B cell (primary cell): ENCODE data around the gene ITGA5. TPM values are rescaled to one million over a fixed set of nuclear protein-coding genes. Genes with fewer than 3 reads are reported as not detected.

Source experiments
- ATAC-seq: fragments of 200-7000 bp; cut with Tn5 transposase; one replicate; pipeline ENCODE4 v1.10.0; 2021; ENCODE audit warnings: low read depth, mild to moderate bottlenecking, moderate number of reproducible peaks, moderate library complexity
- CTCF ChIA-PET: fragments of 350-600 bp; sonication (Branson Sonifier 250); formaldehyde crosslinking; loops from one replicate; lab custom pipeline; 2021; ENCODE audit warnings: antibody characterized with exemption, inconsistent platforms; lab: Charles Lee
- POLR2A ChIA-PET: fragments of 350-600 bp; sonication (Branson Sonifier 250); formaldehyde crosslinking; loops from one replicate; lab custom pipeline; 2021; ENCODE audit warnings: antibody characterized with exemption; lab: Charles Lee
- DNase-seq: peaks from one replicate; pipeline ENCODE4 v3.0.0; 2013
- H2AFZ ChIP-seq: 2 replicates; pipeline ENCODE4 v1.6.1; 2012; ENCODE audit warnings: mild to moderate bottlenecking, low read depth, low read length; ENCODE audit not compliant: insufficient read depth, poor library complexity, severe bottlenecking
- H3K27ac ChIP-seq, 2 donors: 1 replicate in 1 of 2; 2 replicates in 1 of 2; pipeline ENCODE4 v1.5.1; 2012 to 2013; ENCODE audit warnings: low read length in 2 of 2, mild to moderate bottlenecking in 2 of 2, moderate library complexity in 1 of 2
- H3K27me3 ChIP-seq, 4 experiments: fragments of 200-600 bp in 1 of 4; sonication (generic) in 1 of 4; replicated peaks in 1 of 4; 1 replicate in 2 of 4; 2 replicates in 2 of 4; pipeline versions ENCODE4 v1.6.1 to v1.7.0; 2013 to 2016; ENCODE audit warnings: low read length in 3 of 4, mild to moderate bottlenecking in 2 of 4, mixed read lengths in 1 of 4, moderate library complexity in 1 of 4; ENCODE audit not compliant: insufficient read depth in 4 of 4, control insufficient read depth in 3 of 4; ENCODE audit errors: control extremely low read depth in 1 of 4
- H3K36me3 ChIP-seq, 2 experiments: replicated peaks in 1 of 2; 1 replicate in 1 of 2; 2 replicates in 1 of 2; pipeline versions ENCODE4 v1.6.1 to v1.7.1; 2013; ENCODE audit warnings: low read length in 1 of 2; ENCODE audit not compliant: insufficient read depth in 2 of 2, control insufficient read depth in 1 of 2; ENCODE audit errors: control extremely low read depth in 1 of 2, extremely low read depth in 1 of 2
- H3K4me1 ChIP-seq, 2 donors: fragments of 200-600 bp in 1 of 2; sonication (generic) in 1 of 2; 1 replicate in 1 of 2; 2 replicates in 1 of 2; pipeline versions ENCODE4 v1.5.1 to v1.6.1; 2013 to 2017; ENCODE audit warnings: low read length in 2 of 2; ENCODE audit not compliant: control insufficient read depth in 2 of 2, insufficient read depth in 2 of 2
- H3K4me2 ChIP-seq: replicated peaks from 2 replicates; pipeline ENCODE3; 2012; ENCODE audit warnings: mild to moderate bottlenecking, low read depth, low read length; ENCODE audit not compliant: poor library complexity, severe bottlenecking
- H3K4me3 ChIP-seq, 5 experiments: fragments of 200-600 bp in 1 of 5; sonication (generic) in 1 of 5; 1 replicate in 3 of 5; 2 replicates in 2 of 5; pipeline versions ENCODE4 v1.5.1 to v1.7.0; 2011 to 2016; ENCODE audit warnings: low read length in 4 of 5, mild to moderate bottlenecking in 4 of 5, low read depth in 2 of 5, control low read depth in 1 of 5, moderate library complexity in 1 of 5; ENCODE audit not compliant: insufficient read depth in 1 of 5; ENCODE audit errors: control extremely low read depth in 1 of 5, extremely low read depth in 1 of 5
- H3K79me2 ChIP-seq: fragments of 200-600 bp; sonication (generic); one replicate; pipeline ENCODE4 v1.6.0; 2016; ENCODE audit warnings: low read length; ENCODE audit not compliant: control insufficient read depth, insufficient read depth
- H3K9ac ChIP-seq: fragments of 200-600 bp; sonication (generic); 2 replicates; pipeline ENCODE4 v1.6.1; 2017; ENCODE audit warnings: mild to moderate bottlenecking, low read length, moderate library complexity
- H3K9me3 ChIP-seq, 3 donors: one replicate each; pipeline versions ENCODE4 v1.6.1 to v1.7.1; 2013; ENCODE audit warnings: low read length in 2 of 3; ENCODE audit not compliant: control insufficient read depth in 2 of 3, insufficient read depth in 1 of 3; ENCODE audit errors: control extremely low read depth in 1 of 3
- H4K20me1 ChIP-seq: 2 replicates; pipeline ENCODE4 v1.6.0; 2012; ENCODE audit warnings: mild to moderate bottlenecking, low read length; ENCODE audit not compliant: insufficient read depth, control insufficient read depth, poor library complexity, severe bottlenecking
- H3K27ac Mint-ChIP-seq: one replicate; pipeline ENCODE4 v1.8.0; 2021; ENCODE audit warnings: mixed read lengths
- H3K27me3 Mint-ChIP-seq: one replicate; pipeline ENCODE4 v1.8.0; 2021; ENCODE audit warnings: mixed read lengths
- H3K4me1 Mint-ChIP-seq: one replicate; pipeline ENCODE4 v1.8.0; 2021; ENCODE audit warnings: mixed read lengths
- H3K4me3 Mint-ChIP-seq: one replicate; pipeline ENCODE4 v1.8.0; 2021; ENCODE audit warnings: mixed read lengths
- H3K9me3 Mint-ChIP-seq: one replicate; pipeline ENCODE4 v1.8.0; 2022; ENCODE audit warnings: mixed read lengths; ENCODE audit not compliant: insufficient read depth
- CTCF ChIP-seq: fragments of 200-600 bp; IDR thresholded peaks from one replicate; pipeline ENCODE4 v1.8.0; 2022; ENCODE audit warnings: antibody characterized with exemption, mild to moderate bottlenecking
- EZH2 ChIP-seq: IDR thresholded peaks from 2 replicates; pipeline ENCODE4 v1.6.1; 2012; ENCODE audit warnings: borderline replicate concordance, low read depth, mild to moderate bottlenecking, moderate library complexity, low read length; ENCODE audit not compliant: insufficient read depth, poor library complexity, severe bottlenecking
- WGBS: methylation state at CpG from one replicate; pipeline ENCODE4 v1.1.5; 2013; ENCODE audit warnings: missing lambda C conversion rate; ENCODE audit not compliant: insufficient coverage; 5-methylcytosine and 5-hydroxymethylcytosine counted together
- intact Hi-C: fragments of 100-400 bp; cut with micrococcal nuclease; formaldehyde crosslinking; loops from one replicate; pipeline ENCODE4 v1.10.0; 2022
- polyA plus RNA-seq: library from polyadenylated mRNA; depleted of rRNA; stranded (reverse); fragments of >200 nt; gene quantifications from 2 replicates; pipeline ENCODE4 v1.2.3, GENCODE V29; 2012
- total RNA-seq, 2 donors: library from RNA; stranded (reverse); fragments of 120-200 nt in 1 of 2; gene quantifications; 1 replicate in 1 of 2; 2 replicates in 1 of 2; pipeline versions ENCODE4 v1.2.3 to v1.2.4, GENCODE V29; 2013 to 2022

ITGA5 gene
- total and polyA plus RNA-seq, 2 donors (not counting 1 experiment from before 2014, with no cell fraction given): 3.6 to 6.1 TPM

- Histone ChIP-seq H3K36me3 (peaks cover 0 to 56% of the 10 kb centered on the region in 2 experiments), H3K9me3 (no peaks in the 10 kb centered on the region), H3K4me1 (peaks cover 10 to 12% of the 10 kb centered on the region in 2 donors), H3K4me2 (no peak overlapping the region), H4K20me1 (peaks cover 3% of the 10 kb centered on the region), H3K4me3 (no peak overlapping the region), H3K79me2 (no peaks in the 10 kb centered on the region), H3K27me3 (no peaks in the 10 kb centered on the region), H2AFZ (no peak overlapping the region), H3K9ac (no peak overlapping the region), H3K27ac (no peak overlapping the region)
- ATAC-seq (no peak), DNase-seq (no peak)
- H3K27me3 Mint-ChIP-seq: no peaks in the 10 kb centered on the region
- ChIA-PET CTCF (no interaction called here), POLR2A (no interaction called here)
- TF ChIP-seq EZH2 (no peak), CTCF (no peak)
- WGBS: 100% methylated on average over 2 of the region's 4 CpGs
- H3K27ac Mint-ChIP-seq: no peak overlapping the region
- no peak overlapping the region for H3K4me3 Mint-ChIP-seq
- peaks cover 14% of the 10 kb centered on the region for H3K4me1 Mint-ChIP-seq
- intact Hi-C loops: no loop called here
- H3K9me3 Mint-ChIP-seq: no peaks in the 10 kb centered on the region
These were observed 70.0 kb downstream of the ITGA5 start for GRCh38 chr12:54349036-54349435.

Other genes starting within 250 kb of the ITGA5 start
- 37.5 and 42.3 TPM in 2 replicates for gene SMUG1, start 230.3 kb downstream of the ITGA5 start, total RNA-seq
- 25.0 and 31.9 TPM in 2 replicates for gene SMUG1, start 230.3 kb downstream of the ITGA5 start, polyA plus RNA-seq
- gene CBX5, start 139.1 kb downstream of the ITGA5 start, total RNA-seq: 64.8 and 66.2 TPM in 2 replicates
- 10.5 and 13.6 TPM in 2 replicates for gene CBX5, start 139.1 kb downstream of the ITGA5 start, polyA plus RNA-seq
- gene HNRNPA1, start 138.5 kb downstream of the ITGA5 start, total RNA-seq: 1,040 and 1,043 TPM in 2 replicates
- 631 and 1,398 TPM in 2 replicates for gene HNRNPA1, start 138.5 kb downstream of the ITGA5 start, polyA plus RNA-seq
- not detected in 2 replicates for gene NFE2, start 118.3 kb downstream of the ITGA5 start, total RNA-seq
- 0.60 and 0.76 TPM in 2 replicates for gene NFE2, start 118.3 kb downstream of the ITGA5 start, polyA plus RNA-seq
- 72.1 and 78.2 TPM in 2 replicates for gene COPZ1, start 94.1 kb downstream of the ITGA5 start, total RNA-seq
- gene COPZ1, start 94.1 kb downstream of the ITGA5 start, polyA plus RNA-seq: 43.1 and 54.9 TPM in 2 replicates
- gene GPR84, start 54.8 kb downstream of the ITGA5 start, total RNA-seq: not detected in 2 replicates
- gene GPR84, start 54.8 kb downstream of the ITGA5 start, polyA plus RNA-seq: 0.16 and 0.46 TPM in 2 replicates
- gene ZNF385A, start 34.5 kb downstream of the ITGA5 start, total RNA-seq: 5.1 and 5.3 TPM in 2 replicates
- 4.9 and 6.6 TPM in 2 replicates for gene ZNF385A, start 34.5 kb downstream of the ITGA5 start, polyA plus RNA-seq
- 2.6 and 3.9 TPM in 2 replicates for gene GTSF1, start 54.3 kb upstream of the ITGA5 start, total RNA-seq
- 4.1 and 6.4 TPM in 2 replicates for gene GTSF1, start 54.3 kb upstream of the ITGA5 start, polyA plus RNA-seq
- 198 and 206 TPM in 2 replicates for gene NCKAP1L, start 78.5 kb upstream of the ITGA5 start, total RNA-seq
- gene NCKAP1L, start 78.5 kb upstream of the ITGA5 start, polyA plus RNA-seq: 76.0 and 85.9 TPM in 2 replicates
- gene PDE1B, start 130.3 kb upstream of the ITGA5 start, total RNA-seq: 5.9 and 6.4 TPM in 2 replicates
- 6.2 and 10.1 TPM in 2 replicates for gene PDE1B, start 130.3 kb upstream of the ITGA5 start, polyA plus RNA-seq
- gene PPP1R1A, start 169.4 kb upstream of the ITGA5 start, total RNA-seq: not detected in 2 replicates
- gene PPP1R1A, start 169.4 kb upstream of the ITGA5 start, polyA plus RNA-seq: not detected in 2 replicates
- not detected in 2 replicates for gene LACRT, start 215.6 kb upstream of the ITGA5 start, total RNA-seq
- not detected in 2 replicates for gene LACRT, start 215.6 kb upstream of the ITGA5 start, polyA plus RNA-seq
- gene DCD, start 229.1 kb upstream of the ITGA5 start, total RNA-seq: not detected in 2 replicates
- not detected in 2 replicates for gene DCD, start 229.1 kb upstream of the ITGA5 start, polyA plus RNA-seq